Stimulated activated CD8-positive, alpha-beta memory T cell treated with anti-CD3 and anti-CD28 coated beads, Interleukin-2, amount 100 ng/mL, for 1 hour (primary cell): Measurements from ENCODE around the gene EXOC2.
"Not testable (repeated sequence)": the region's sequence is repeated elsewhere in the genome, so short reads cannot be mapped to it uniquely, and the experiment has no call there.

Source experiments
- DNase-seq, 2 donors: peaks; one replicate each; pipeline ENCODE4 v3.0.0-alpha.2; 2020; ENCODE audit warnings: low read depth in 2 of 2

EXOC2 gene

GRCh38 chr6:680666-681340 lies 12.1 kb downstream of the EXOC2 start:
- DNase-seq = no peak

GRCh38 chr6:680251-680650 lies 12.7 kb downstream of the EXOC2 start:
- no peak for DNase-seq

- no peak for DNase-seq
These were observed 13.7 kb downstream of the EXOC2 start for GRCh38 chr6:679282-679681.

GRCh38 chr6:678520-678919 lies 14.4 kb downstream of the EXOC2 start:
- DNase-seq = no peak

GRCh38 chr6:677919-678318 lies 15.0 kb downstream of the EXOC2 start:
- no peak for DNase-seq

- no peak for DNase-seq
These were observed 18.0 kb downstream of the EXOC2 start for GRCh38 chr6:674956-675355.

GRCh38 chr6:674406-674805 lies 18.5 kb downstream of the EXOC2 start:
- no peak for DNase-seq

- no peak for DNase-seq
These were observed 25.5 kb downstream of the EXOC2 start for GRCh38 chr6:667253-667927.

- no peak for DNase-seq
These were observed 27.3 kb downstream of the EXOC2 start for GRCh38 chr6:665403-666267.

- DNase-seq = not testable (repeated sequence)
These were observed 29.2 kb downstream of the EXOC2 start for GRCh38 chr6:663788-664187.

- no peak for DNase-seq
These were observed 33.0 kb downstream of the EXOC2 start for GRCh38 chr6:659716-660581.

- DNase-seq = no peak
These were observed 34.7 kb downstream of the EXOC2 start for GRCh38 chr6:658244-658643.

- no peak for DNase-seq
These were observed 35.2 kb downstream of the EXOC2 start for GRCh38 chr6:657743-658142.

- no peak for DNase-seq
These were observed 36.3 kb downstream of the EXOC2 start, which contains the start of gene HUS1B for GRCh38 chr6:656460-657252. Gene HUS1B, minus strand, starts transcription at chr6:657100. Its CDS starts 156 bp downstream, at chr6:656944.

- DNase-seq = no peak
These were observed 38.8 kb downstream of the EXOC2 start for GRCh38 chr6:654136-654535.

GRCh38 chr6:652865-653264 lies 40.1 kb downstream of the EXOC2 start:
- no peak for DNase-seq

GRCh38 chr6:650098-650497 lies 42.8 kb downstream of the EXOC2 start:
- no peak for DNase-seq

- no peak for DNase-seq
These were observed 50.1 kb downstream of the EXOC2 start for GRCh38 chr6:642805-643204.

GRCh38 chr6:641225-641985 lies 51.5 kb downstream of the EXOC2 start:
- no peak for DNase-seq

GRCh38 chr6:636488-636887 lies 56.5 kb downstream of the EXOC2 start:
- DNase-seq = no peak
